CD14-positive monocyte (primary cell): Measurements from ENCODE around the gene LYSMD3. TPM values are rescaled to one million over a fixed set of nuclear protein-coding genes. Genes with fewer than 3 reads are reported as not detected.

ENCODE experiments used
- DNase-seq, 3 donors: peaks; one replicate each; pipeline ENCODE4 v3.0.0-alpha.2; 2011 to 2022
- H2AFZ ChIP-seq: 2 replicates; pipeline ENCODE4 v1.6.0; 2012; ENCODE audit warnings: mild to moderate bottlenecking, low read depth, low read length, inconsistent platforms; ENCODE audit not compliant: insufficient read depth, poor library complexity, severe bottlenecking
- H3K27ac ChIP-seq, 2 donors: 1 replicate in 1 of 2; 2 replicates in 1 of 2; pipeline ENCODE4 v1.5.1; 2012 to 2013; ENCODE audit warnings: low read length in 2 of 2, control low read depth in 1 of 2, inconsistent platforms in 1 of 2, low read depth in 1 of 2, mild to moderate bottlenecking in 1 of 2
- H3K27me3 ChIP-seq, 2 donors: one replicate each; pipeline versions ENCODE4 v1.6.0 to v1.6.1; 2011 to 2013; ENCODE audit warnings: low read length in 2 of 2; ENCODE audit not compliant: control insufficient read depth in 2 of 2, insufficient read depth in 2 of 2
- H3K36me3 ChIP-seq, 2 donors: replicated peaks in 1 of 2; 1 replicate in 1 of 2; 2 replicates in 1 of 2; pipeline versions ENCODE4 v1.5.1 to v1.6.1; 2012 to 2013; ENCODE audit warnings: low read length in 2 of 2, control low read depth in 1 of 2, inconsistent platforms in 1 of 2, mild to moderate bottlenecking in 1 of 2; ENCODE audit not compliant: insufficient read depth in 2 of 2, control insufficient read depth in 1 of 2
- H3K4me1 ChIP-seq, 2 donors: 1 replicate in 1 of 2; 2 replicates in 1 of 2; pipeline versions ENCODE4 v1.5.1 to v1.6.1; 2012 to 2013; ENCODE audit warnings: low read length in 2 of 2, control low read depth in 1 of 2, inconsistent platforms in 1 of 2, mild to moderate bottlenecking in 1 of 2, moderate library complexity in 1 of 2; ENCODE audit not compliant: insufficient read depth in 2 of 2, control insufficient read depth in 1 of 2
- H3K4me2 ChIP-seq: replicated peaks from 2 replicates; pipeline ENCODE3; 2012; ENCODE audit warnings: low read length, moderate library complexity, mild to moderate bottlenecking; ENCODE audit not compliant: poor library complexity, severe bottlenecking; ENCODE audit errors: extremely low read depth
- H3K4me3 ChIP-seq, 3 experiments: fragments of 200-600 bp in 1 of 3; sonication (generic) in 1 of 3; replicated peaks in 1 of 3; 1 replicate in 2 of 3; 2 replicates in 1 of 3; pipeline ENCODE4 v1.5.1; 2011 to 2013; ENCODE audit warnings: low read length in 3 of 3, mild to moderate bottlenecking in 3 of 3, control low read depth in 2 of 3, low read depth in 2 of 3, inconsistent platforms in 1 of 3, moderate library complexity in 1 of 3
- H3K79me2 ChIP-seq: 2 replicates; pipeline ENCODE4 v1.6.0; 2012; ENCODE audit warnings: mild to moderate bottlenecking, control low read depth, inconsistent platforms, low read length, moderate library complexity; ENCODE audit not compliant: insufficient read depth
- H3K9ac ChIP-seq: 2 replicates; pipeline ENCODE4 v1.6.0; 2017; ENCODE audit warnings: low read length, mild to moderate bottlenecking; ENCODE audit not compliant: insufficient read depth, poor library complexity, severe bottlenecking
- H3K9me3 ChIP-seq, 2 donors: replicated peaks in 1 of 2; 1 replicate in 1 of 2; 2 replicates in 1 of 2; pipeline versions ENCODE4 v1.5.1 to v1.6.1; 2012 to 2013; ENCODE audit warnings: low read length in 2 of 2, control low read depth in 1 of 2; ENCODE audit not compliant: control insufficient read depth in 1 of 2, insufficient read depth in 1 of 2
- H4K20me1 ChIP-seq: 2 replicates; pipeline ENCODE4 v1.6.0; 2012; ENCODE audit warnings: mild to moderate bottlenecking, low read length, control low read depth, moderate library complexity; ENCODE audit not compliant: insufficient read depth
- H3K27ac Mint-ChIP-seq, 7 donors: one replicate each; pipeline ENCODE4 v1.8.0; 2020; ENCODE audit warnings: mild to moderate bottlenecking in 7 of 7, mixed read lengths in 7 of 7, moderate library complexity in 6 of 7, inconsistent platforms in 2 of 7
- H3K27me3 Mint-ChIP-seq, 3 donors: one replicate each; pipeline ENCODE4 v1.8.0; 2021 to 2022; ENCODE audit warnings: low read depth in 3 of 3, mild to moderate bottlenecking in 3 of 3, mixed read lengths in 3 of 3, moderate library complexity in 3 of 3, inconsistent platforms in 1 of 3
- H3K36me3 Mint-ChIP-seq, 2 donors: one replicate each; pipeline ENCODE4 v1.8.0; 2020; ENCODE audit warnings: mixed read lengths in 2 of 2, inconsistent platforms in 1 of 2, mild to moderate bottlenecking in 1 of 2
- H3K4me1 Mint-ChIP-seq: one replicate; pipeline ENCODE4 v1.8.0; 2020; ENCODE audit warnings: mild to moderate bottlenecking, mixed read lengths
- H3K4me3 Mint-ChIP-seq, 2 donors: one replicate each; pipeline ENCODE4 v1.8.0; 2020; ENCODE audit warnings: mild to moderate bottlenecking in 2 of 2, mixed read lengths in 2 of 2, moderate library complexity in 1 of 2
- H3K9me3 Mint-ChIP-seq, 7 donors: one replicate each; pipeline ENCODE4 v1.8.0; 2020 to 2022; ENCODE audit warnings: mixed read lengths in 7 of 7, mild to moderate bottlenecking in 6 of 7, moderate library complexity in 6 of 7, inconsistent platforms in 2 of 7
- WGBS: methylation state at CpG from one replicate; pipeline ENCODE4 v1.1.5; 2013; ENCODE audit warnings: missing lambda C conversion rate; ENCODE audit not compliant: insufficient coverage; 5-methylcytosine and 5-hydroxymethylcytosine counted together
- intact Hi-C, 2 donors: fragments of 100-400 bp; cut with micrococcal nuclease; formaldehyde crosslinking; loops; one replicate each; pipeline versions ENCODE4 v1.15.0 to v1.15.1; 2023
- polyA plus RNA-seq, 3 donors: library from polyadenylated mRNA; depleted of rRNA in 1 of 3; unstranded in 2 of 3; stranded (reverse) in 1 of 3; fragments of 300-500 nt in 2 of 3; fragments of >200 nt in 1 of 3; fragmentation: Illumina TruSeq in 2 of 3; gene quantifications; 1 replicate in 2 of 3; 2 replicates in 1 of 3; pipeline ENCODE4 v1.2.3, GENCODE V29; 2012 to 2021
- TF ChIP-seq, protein P1 (sequence below): fragments of 200-600 bp; IDR thresholded peaks from one replicate; pipeline ENCODE4 v1.8.0; 2022; ENCODE audit warnings: antibody characterized with exemption, mild to moderate bottlenecking

Gene LYSMD3
- polyA plus RNA-seq, 3 donors = 6.0 to 12.1 (median 8.4) TPM

DNA sequence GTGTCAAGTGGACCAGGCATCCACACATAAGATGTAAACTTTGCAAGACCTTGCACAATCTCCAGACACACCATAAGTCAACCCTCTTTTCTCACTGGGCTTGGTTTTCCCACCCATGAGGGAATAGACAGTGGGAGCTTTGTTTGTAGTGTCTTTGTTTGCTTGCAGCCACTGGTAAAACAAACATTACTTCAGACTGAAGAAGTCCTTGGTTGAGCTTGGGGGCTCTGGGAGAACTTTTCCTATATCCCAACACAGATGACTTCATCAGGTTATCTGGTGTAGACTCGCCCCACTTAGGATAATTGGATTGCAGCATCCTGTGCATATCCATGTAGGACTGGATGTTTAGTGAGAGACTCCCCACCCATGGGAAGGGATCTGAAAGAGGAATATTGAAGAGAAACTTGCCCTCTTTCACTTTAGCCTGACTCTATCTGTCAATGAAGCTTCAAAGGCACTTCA lies 17.7 kb upstream of the LYSMD3 start:
- Mint-ChIP-seq H3K36me3 (no peaks in the 10 kb centered on the region), H3K27ac (no peak overlapping the region), H3K27me3 (peaks cover 4 to 10% (median 6%) of the 10 kb centered on the region in 3 donors), H3K9me3 (peaks cover 0 to 4% (median 3%) of the 10 kb centered on the region in 7 donors), H3K4me1 (peaks cover 19% of the 10 kb centered on the region), H3K4me3 (no peak overlapping the region)
- H3K27me3 ChIP-seq = peaks cover 2 to 3% of the 10 kb centered on the region in 2 donors
- TF ChIP-seq, protein P1, sequence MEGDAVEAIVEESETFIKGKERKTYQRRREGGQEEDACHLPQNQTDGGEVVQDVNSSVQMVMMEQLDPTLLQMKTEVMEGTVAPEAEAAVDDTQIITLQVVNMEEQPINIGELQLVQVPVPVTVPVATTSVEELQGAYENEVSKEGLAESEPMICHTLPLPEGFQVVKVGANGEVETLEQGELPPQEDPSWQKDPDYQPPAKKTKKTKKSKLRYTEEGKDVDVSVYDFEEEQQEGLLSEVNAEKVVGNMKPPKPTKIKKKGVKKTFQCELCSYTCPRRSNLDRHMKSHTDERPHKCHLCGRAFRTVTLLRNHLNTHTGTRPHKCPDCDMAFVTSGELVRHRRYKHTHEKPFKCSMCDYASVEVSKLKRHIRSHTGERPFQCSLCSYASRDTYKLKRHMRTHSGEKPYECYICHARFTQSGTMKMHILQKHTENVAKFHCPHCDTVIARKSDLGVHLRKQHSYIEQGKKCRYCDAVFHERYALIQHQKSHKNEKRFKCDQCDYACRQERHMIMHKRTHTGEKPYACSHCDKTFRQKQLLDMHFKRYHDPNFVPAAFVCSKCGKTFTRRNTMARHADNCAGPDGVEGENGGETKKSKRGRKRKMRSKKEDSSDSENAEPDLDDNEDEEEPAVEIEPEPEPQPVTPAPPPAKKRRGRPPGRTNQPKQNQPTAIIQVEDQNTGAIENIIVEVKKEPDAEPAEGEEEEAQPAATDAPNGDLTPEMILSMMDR = no peak
- no peaks in the 10 kb centered on the region for H3K79me2 ChIP-seq
- no peak overlapping the region for H3K9ac ChIP-seq
- WGBS = no CpG with 5 or more reads among the region's 1 CpG
- H3K27ac ChIP-seq = no peak overlapping the region
- H3K9me3 ChIP-seq = peaks cover 0 to 3% of the 10 kb centered on the region in 2 donors
- H3K4me2 ChIP-seq = no peak overlapping the region
- no peaks in the 10 kb centered on the region for H3K36me3 ChIP-seq
- no peak overlapping the region for H3K4me3 ChIP-seq
- no peaks in the 10 kb centered on the region for H4K20me1 ChIP-seq
- peaks cover 5 to 7% of the 10 kb centered on the region in 2 donors for H3K4me1 ChIP-seq
- intact Hi-C loops = no loop called here
- no peak overlapping the region for H2AFZ ChIP-seq
- no peak for DNase-seq

DNA sequence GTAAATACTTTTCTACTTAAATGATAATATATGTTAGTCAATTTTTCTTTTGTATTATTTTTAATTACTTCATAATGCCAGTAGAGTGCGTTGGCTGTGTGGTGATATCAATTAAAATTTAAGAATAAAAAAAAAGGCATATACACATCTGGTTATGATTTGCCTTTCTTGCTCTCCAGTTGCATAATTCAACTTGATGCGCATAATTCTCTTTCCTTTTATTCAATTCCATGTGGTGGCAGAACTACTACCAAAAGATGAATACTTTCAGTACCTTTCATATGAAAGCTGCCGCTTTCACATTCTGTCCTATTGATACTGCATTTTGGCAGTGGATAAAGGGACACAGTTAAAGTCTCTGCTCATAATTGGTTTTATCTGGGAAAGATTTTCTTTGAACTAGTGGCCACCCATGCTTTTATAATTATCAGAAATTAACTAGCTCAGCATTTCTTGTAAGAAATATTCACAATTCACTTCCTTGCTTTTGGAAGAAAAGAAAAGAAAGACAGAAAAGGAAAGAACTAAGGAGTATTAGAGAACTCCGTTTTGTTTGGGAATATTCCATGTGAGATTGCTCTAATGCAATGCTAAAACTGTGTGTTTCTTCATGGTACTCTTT lies 16.9 kb upstream of the LYSMD3 start:
- TF ChIP-seq, protein P1 = no peak
- Histone ChIP-seq H3K27ac (no peak overlapping the region), H3K4me2 (no peak overlapping the region), H3K36me3 (no peaks in the 10 kb centered on the region), H3K4me3 (no peak overlapping the region), H3K27me3 (no peaks in the 10 kb centered on the region), H3K9ac (no peak overlapping the region), H4K20me1 (no peaks in the 10 kb centered on the region), H3K4me1 (peaks cover 5 to 7% of the 10 kb centered on the region in 2 donors), H2AFZ (no peak overlapping the region), H3K79me2 (no peaks in the 10 kb centered on the region), H3K9me3 (no peaks in the 10 kb centered on the region)
- no CpG with 5 or more reads among the region's 4 CpGs for WGBS
- Mint-ChIP-seq H3K36me3 (no peaks in the 10 kb centered on the region), H3K4me1 (peaks cover 14% of the 10 kb centered on the region), H3K27ac (no peak overlapping the region), H3K9me3 (peaks cover 0 to 2% (median 0%) of the 10 kb centered on the region in 7 donors), H3K4me3 (no peak overlapping the region), H3K27me3 (peaks cover 1 to 3% (median 1%) of the 10 kb centered on the region in 3 donors)
- no peak for DNase-seq
- intact Hi-C loops = no loop called here
